Measurements from ENCODE around the gene CNTNAP2. TPM values are rescaled to one million over a fixed set of nuclear protein-coding genes. Genes with fewer than 3 reads are reported as not detected.

The CNTNAP2 gene
- total and polyA plus RNA-seq, 2 of the 13 experiments (the other 11 are each of a cell fraction or from before 2014, with no cell fraction given): 0.40 to 0.42 TPM

DNA sequence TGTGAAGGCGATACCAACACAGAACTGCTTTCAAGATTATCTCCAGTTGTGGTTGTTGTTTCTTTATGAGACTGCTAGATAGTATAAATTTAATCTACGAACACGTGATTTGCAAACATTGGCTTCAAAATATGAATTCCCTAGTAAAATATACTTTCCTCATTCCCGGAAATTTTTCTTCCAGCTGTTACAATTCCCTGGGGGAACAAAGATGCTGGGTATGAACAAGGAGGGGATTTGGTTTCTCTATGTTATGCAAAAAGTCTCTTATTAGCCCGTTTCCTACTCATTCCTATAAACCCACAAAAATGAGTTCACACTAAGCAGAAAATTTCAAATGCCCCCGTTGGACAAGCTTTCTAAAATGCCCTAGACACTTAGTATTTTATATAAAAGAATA is 928.3 kb downstream of the CNTNAP2 start:
- peaks cover 57% of the 10 kb centered on the region for H3K9me3 ChIP-seq (ENCODE audit: low read length)
- CTCF ChIA-PET (ENCODE audit: low intra/inter-chr PET ratio, low total read pairs): no interaction called here
- H2AFZ ChIP-seq (ENCODE audit: low read length): no peak overlapping the region
- no peaks in the 10 kb centered on the region for H3K27me3 ChIP-seq (ENCODE audit: control insufficient read depth in 1 of 2, insufficient read depth in 2 of 2, low read length in 2 of 2)
- no TSS peak for BruUV-seq (replicated peaks)
- 1% methylated on average over 6 of the region's 6 CpGs for WGBS (ENCODE audit: low lambda C conversion rate)
- no peak overlapping the region for H3K4me2 ChIP-seq (ENCODE audit: low read depth, low read length)
- no peak for FAIRE-seq
- H3K36me3 ChIP-seq (replicated peaks in 1 of 2; ENCODE audit: control insufficient read depth in 1 of 2, insufficient read depth in 2 of 2, low read length in 2 of 2): no peaks in the 10 kb centered on the region
- intact Hi-C loops (cut with micrococcal nuclease; ENCODE audit: unreplicated experiment): no loop called here
- H4K20me1 ChIP-seq (ENCODE audit: insufficient read depth, low read length): no peaks in the 10 kb centered on the region
- ATAC-seq: no peak
- TF ChIP-seq ZNF788 (CRISPR knock-in tag; IDR thresholded peaks at IDR 0.05; ENCODE audit: borderline replicate concordance) (no peak), CHD2 (IDR thresholded peaks at IDR 0.05; ENCODE audit: low read depth, low read length) (no peak), SRSF4 (IDR thresholded peaks at IDR 0.05; ENCODE audit: low read depth, low read length, poor library complexity, severe bottlenecking) (no peak), ZKSCAN5 (CRISPR knock-in tag; IDR thresholded peaks at IDR 0.05) (no peak), ZBTB42 (CRISPR knock-in tag; IDR thresholded peaks at IDR 0.05) (no peak), BORCS8-MEF2B (CRISPR knock-in tag; IDR thresholded peaks at IDR 0.05) (no peak), MAFG (CRISPR knock-in tag; IDR thresholded peaks at IDR 0.05) (no peak), SYNCRIP (IDR thresholded peaks at IDR 0.05; ENCODE audit: insufficient read depth, low read depth, low read length) (no peak), ZNF781 (CRISPR knock-in tag; IDR thresholded peaks at IDR 0.05; ENCODE audit: borderline replicate concordance, not compliant biosample characterization) (no peak), ZNF567 (CRISPR knock-in tag; IDR thresholded peaks at IDR 0.05; ENCODE audit: borderline replicate concordance) (no peak), ZNF530 (CRISPR knock-in tag; IDR thresholded peaks at IDR 0.05; ENCODE audit: low read depth) (no peak)
- TF ChIP-seq, protein P1, sequence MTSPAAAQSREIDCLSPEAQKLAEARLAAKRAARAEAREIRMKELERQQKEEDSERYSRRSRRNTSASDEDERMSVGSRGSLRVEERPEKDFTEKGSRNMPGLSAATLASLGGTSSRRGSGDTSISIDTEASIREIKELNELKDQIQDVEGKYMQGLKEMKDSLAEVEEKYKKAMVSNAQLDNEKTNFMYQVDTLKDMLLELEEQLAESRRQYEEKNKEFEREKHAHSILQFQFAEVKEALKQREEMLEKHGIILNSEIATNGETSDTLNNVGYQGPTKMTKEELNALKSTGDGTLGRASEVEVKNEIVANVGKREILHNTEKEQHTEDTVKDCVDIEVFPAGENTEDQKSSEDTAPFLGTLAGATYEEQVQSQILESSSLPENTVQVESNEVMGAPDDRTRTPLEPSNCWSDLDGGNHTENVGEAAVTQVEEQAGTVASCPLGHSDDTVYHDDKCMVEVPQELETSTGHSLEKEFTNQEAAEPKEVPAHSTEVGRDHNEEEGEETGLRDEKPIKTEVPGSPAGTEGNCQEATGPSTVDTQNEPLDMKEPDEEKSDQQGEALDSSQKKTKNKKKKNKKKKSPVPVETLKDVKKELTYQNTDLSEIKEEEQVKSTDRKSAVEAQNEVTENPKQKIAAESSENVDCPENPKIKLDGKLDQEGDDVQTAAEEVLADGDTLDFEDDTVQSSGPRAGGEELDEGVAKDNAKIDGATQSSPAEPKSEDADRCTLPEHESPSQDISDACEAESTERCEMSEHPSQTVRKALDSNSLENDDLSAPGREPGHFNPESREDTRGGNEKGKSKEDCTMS (CRISPR knock-in tag; conservative IDR thresholded peaks at IDR 0.05): no peak
- TF ChIP-seq, protein P2, sequence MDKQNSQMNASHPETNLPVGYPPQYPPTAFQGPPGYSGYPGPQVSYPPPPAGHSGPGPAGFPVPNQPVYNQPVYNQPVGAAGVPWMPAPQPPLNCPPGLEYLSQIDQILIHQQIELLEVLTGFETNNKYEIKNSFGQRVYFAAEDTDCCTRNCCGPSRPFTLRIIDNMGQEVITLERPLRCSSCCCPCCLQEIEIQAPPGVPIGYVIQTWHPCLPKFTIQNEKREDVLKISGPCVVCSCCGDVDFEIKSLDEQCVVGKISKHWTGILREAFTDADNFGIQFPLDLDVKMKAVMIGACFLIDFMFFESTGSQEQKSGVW (CRISPR knock-in tag; IDR thresholded peaks at IDR 0.05; ENCODE audit: borderline replicate concordance): no peak
- TF ChIP-seq, protein P3, sequence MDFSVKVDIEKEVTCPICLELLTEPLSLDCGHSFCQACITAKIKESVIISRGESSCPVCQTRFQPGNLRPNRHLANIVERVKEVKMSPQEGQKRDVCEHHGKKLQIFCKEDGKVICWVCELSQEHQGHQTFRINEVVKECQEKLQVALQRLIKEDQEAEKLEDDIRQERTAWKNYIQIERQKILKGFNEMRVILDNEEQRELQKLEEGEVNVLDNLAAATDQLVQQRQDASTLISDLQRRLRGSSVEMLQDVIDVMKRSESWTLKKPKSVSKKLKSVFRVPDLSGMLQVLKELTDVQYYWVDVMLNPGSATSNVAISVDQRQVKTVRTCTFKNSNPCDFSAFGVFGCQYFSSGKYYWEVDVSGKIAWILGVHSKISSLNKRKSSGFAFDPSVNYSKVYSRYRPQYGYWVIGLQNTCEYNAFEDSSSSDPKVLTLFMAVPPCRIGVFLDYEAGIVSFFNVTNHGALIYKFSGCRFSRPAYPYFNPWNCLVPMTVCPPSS (IDR thresholded peaks at IDR 0.05): no peak
- H3K79me2 ChIP-seq (ENCODE audit: insufficient read depth, low read length): no peaks in the 10 kb centered on the region
- DNase-seq (ENCODE audit: low spot score): no peak
- H3K4me1 ChIP-seq (ENCODE audit: insufficient read depth, low read length): no peaks in the 10 kb centered on the region
- no peak overlapping the region for H3K27ac ChIP-seq (ENCODE audit: extremely low read length, insufficient read depth, low read length)
- in situ Hi-C loops (cut with HindIII; ENCODE audit: extremely low pct_ligation_motif_present, low pct_unique_long_range_greater_than_20kb): no loop called here
- POLR2A ChIA-PET: no interaction called here
- no peak overlapping the region for H3K9ac ChIP-seq (ENCODE audit: insufficient read depth, low read depth, low read length)
- no peak overlapping the region for H3K4me3 ChIP-seq (replicated peaks in 1 of 3; ENCODE audit: insufficient read depth in 1 of 3, low read depth in 2 of 3, low read length in 3 of 3)
